Measurements from ENCODE around the gene DLGAP1. TPM values are rescaled to one million over a fixed set of nuclear protein-coding genes. Genes with fewer than 3 reads are reported as not detected.

Gene DLGAP1
- polyA plus RNA-seq, 1 donor from 2014 or later: 4.5 TPM

DNA sequence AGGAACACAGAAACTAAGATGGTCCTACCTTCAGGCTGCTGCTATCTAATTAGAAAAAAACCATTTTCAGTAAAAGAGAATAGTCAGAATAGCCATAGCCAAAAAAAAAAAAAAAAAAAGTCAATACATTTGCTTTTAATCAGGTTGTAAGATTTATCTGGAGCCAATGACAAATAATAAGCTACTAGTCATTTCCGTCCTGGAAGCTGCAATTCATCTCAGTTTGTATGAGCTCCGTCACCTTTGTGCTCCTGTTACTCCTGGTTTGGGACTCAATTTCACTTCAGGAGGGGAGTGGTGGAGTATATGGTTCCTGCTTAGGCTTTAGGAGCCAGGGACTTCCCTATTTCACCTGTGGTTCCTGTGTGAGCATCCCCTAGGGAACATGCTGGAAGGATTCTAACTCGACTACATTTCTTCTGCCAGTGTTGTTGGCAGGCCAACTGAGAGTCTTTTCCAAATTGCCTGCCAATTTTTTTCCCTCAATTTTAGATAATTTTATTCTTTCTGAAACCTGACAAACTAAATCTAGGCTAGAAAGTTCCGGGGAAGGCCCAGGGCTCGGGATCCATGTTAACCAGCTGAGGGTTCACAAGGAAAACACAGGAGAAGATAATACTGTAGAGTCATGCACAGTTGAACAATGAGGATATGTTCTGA is 481.8 kb downstream of the DLGAP1 start:
- H3K27me3 ChIP-seq (ENCODE audit: insufficient read depth, low read depth, low read length): no peaks in the 10 kb centered on the region
- H3K79me2 ChIP-seq (replicated peaks; ENCODE audit: insufficient read depth, low read length): no peaks in the 10 kb centered on the region
- no peak overlapping the region for H3K4me2 ChIP-seq (ENCODE audit: low read length)
- TF ChIP-seq EZH2 (IDR thresholded peaks at IDR 0.05; ENCODE audit: borderline replicate concordance, insufficient read depth, low read length, poor library complexity, severe bottlenecking) (no peak), RAD21 (conservative IDR thresholded peaks at IDR 0.05) (no peak), TAF1 (IDR thresholded peaks at IDR 0.05; ENCODE audit: low read depth) (no peak), EP300 (conservative IDR thresholded peaks at IDR 0.05; ENCODE audit: poor library complexity, severe bottlenecking) (no peak), CTCF (IDR thresholded peaks at IDR 0.05; ENCODE audit: poor library complexity, severe bottlenecking) (no peak), POLR2AphosphoS5 (IDR thresholded peaks at IDR 0.05) (no peak), MXI1 (conservative IDR thresholded peaks at IDR 0.05; ENCODE audit: poor library complexity, severe bottlenecking) (no peak), SMC3 (conservative IDR thresholded peaks at IDR 0.05; ENCODE audit: poor library complexity) (no peak), REST (IDR thresholded peaks at IDR 0.05; ENCODE audit: borderline replicate concordance) (no peak)
- H3K9me2 ChIP-seq (ENCODE audit: insufficient read depth, low read length): no peaks in the 10 kb centered on the region
- no peak overlapping the region for H3K27ac ChIP-seq (ENCODE audit: low read length)
- H3F3A ChIP-seq (ENCODE audit: insufficient read depth, low read length, poor library complexity, severe bottlenecking): no peaks in the 10 kb centered on the region
- H3K9me3 ChIP-seq (ENCODE audit: low read length): no peaks in the 10 kb centered on the region
- no peaks in the 10 kb centered on the region for H3K36me3 ChIP-seq (ENCODE audit: insufficient read depth, low read length)
- H2AFZ ChIP-seq (ENCODE audit: low read depth, low read length): no peak overlapping the region
- no peaks in the 10 kb centered on the region for H4K20me1 ChIP-seq (ENCODE audit: insufficient read depth)
- no peak overlapping the region for H3K9ac ChIP-seq (ENCODE audit: low read length)
- H3K4me3 ChIP-seq (ENCODE audit: low read length): no peak overlapping the region

- H4K20me1 ChIP-seq (ENCODE audit: insufficient read depth): no peaks in the 10 kb centered on the region
- no peaks in the 10 kb centered on the region for H3K36me3 ChIP-seq (ENCODE audit: insufficient read depth, low read length)
- no peaks in the 10 kb centered on the region for H3K9me3 ChIP-seq (ENCODE audit: low read length)
- TF ChIP-seq CTCF (IDR thresholded peaks at IDR 0.05; ENCODE audit: poor library complexity, severe bottlenecking) (no peak), EP300 (conservative IDR thresholded peaks at IDR 0.05; ENCODE audit: poor library complexity, severe bottlenecking) (no peak), TAF1 (IDR thresholded peaks at IDR 0.05; ENCODE audit: low read depth) (no peak), RAD21 (conservative IDR thresholded peaks at IDR 0.05) (no peak), POLR2AphosphoS5 (IDR thresholded peaks at IDR 0.05) (no peak), SMC3 (conservative IDR thresholded peaks at IDR 0.05; ENCODE audit: poor library complexity) (no peak), MXI1 (conservative IDR thresholded peaks at IDR 0.05; ENCODE audit: poor library complexity, severe bottlenecking) (no peak), REST (IDR thresholded peaks at IDR 0.05; ENCODE audit: borderline replicate concordance) (no peak), EZH2 (IDR thresholded peaks at IDR 0.05; ENCODE audit: borderline replicate concordance, insufficient read depth, low read length, poor library complexity, severe bottlenecking) (no peak)
- H3K4me3 ChIP-seq (ENCODE audit: low read length): no peak overlapping the region
- H3K9ac ChIP-seq (ENCODE audit: low read length): no peak overlapping the region
- no peak overlapping the region for H3K27ac ChIP-seq (ENCODE audit: low read length)
- H3K9me2 ChIP-seq (ENCODE audit: insufficient read depth, low read length): no peaks in the 10 kb centered on the region
- no peaks in the 10 kb centered on the region for H3K79me2 ChIP-seq (replicated peaks; ENCODE audit: insufficient read depth, low read length)
- H2AFZ ChIP-seq (ENCODE audit: low read depth, low read length): no peak overlapping the region
- H3K4me2 ChIP-seq (ENCODE audit: low read length): no peak overlapping the region
- no peaks in the 10 kb centered on the region for H3F3A ChIP-seq (ENCODE audit: insufficient read depth, low read length, poor library complexity, severe bottlenecking)
- no peaks in the 10 kb centered on the region for H3K27me3 ChIP-seq (ENCODE audit: insufficient read depth, low read depth, low read length)
Observed at GRCh38 chr18:3972291-3972930, 482.7 kb downstream of the DLGAP1 start.

All from neural cell (in vitro differentiated cells).